SK-N-SH treated with all-trans-retinoic acid at 6 μM for 48 hours (cell line): ENCODE results near the gene NUP93.

Experiments used
- BACH2 ChIP-seq: fragments of 250-450 bp; sonication (Bioruptor Pico); IDR thresholded peaks from 2 replicates; pipeline ENCODE4 v1.9.0; 2021; ENCODE audit warnings: mild to moderate bottlenecking, borderline replicate concordance
- SNAI2 ChIP-seq: fragments of 250-450 bp; sonication (Bioruptor Pico); IDR thresholded peaks from 2 replicates; pipeline ENCODE4 v1.5.0; 2020; ENCODE audit warnings: mild to moderate bottlenecking, moderate library complexity
- TCF4 ChIP-seq: fragments of 250-450 bp; sonication (Bioruptor Pico); IDR thresholded peaks from 2 replicates; pipeline ENCODE4 v1.8.0; 2021; ENCODE audit warnings: mild to moderate bottlenecking, moderate library complexity, borderline replicate concordance
- TOX ChIP-seq: fragments of 250-450 bp; sonication (Bioruptor Pico); IDR thresholded peaks from 2 replicates; pipeline ENCODE4 v1.8.0; 2021; ENCODE audit warnings: mild to moderate bottlenecking, moderate library complexity, borderline replicate concordance
- ZFP3 ChIP-seq: fragments of 250-450 bp; sonication (Bioruptor Pico); IDR thresholded peaks from 2 replicates; pipeline ENCODE4 v1.5.0; 2020; ENCODE audit warnings: mild to moderate bottlenecking, moderate library complexity
- ZNF8 ChIP-seq: fragments of 450-650 bp; formaldehyde crosslinking; IDR thresholded peaks from 2 replicates; pipeline ENCODE4 v1.5.0; 2020; ENCODE audit warnings: mild to moderate bottlenecking, moderate library complexity
- TF ChIP-seq, protein P1 (sequence below): fragments of 250-450 bp; sonication (Bioruptor Pico); IDR thresholded peaks from 2 replicates; pipeline ENCODE4 v1.5.1; 2021; ENCODE audit warnings: mild to moderate bottlenecking, moderate library complexity

DNA sequence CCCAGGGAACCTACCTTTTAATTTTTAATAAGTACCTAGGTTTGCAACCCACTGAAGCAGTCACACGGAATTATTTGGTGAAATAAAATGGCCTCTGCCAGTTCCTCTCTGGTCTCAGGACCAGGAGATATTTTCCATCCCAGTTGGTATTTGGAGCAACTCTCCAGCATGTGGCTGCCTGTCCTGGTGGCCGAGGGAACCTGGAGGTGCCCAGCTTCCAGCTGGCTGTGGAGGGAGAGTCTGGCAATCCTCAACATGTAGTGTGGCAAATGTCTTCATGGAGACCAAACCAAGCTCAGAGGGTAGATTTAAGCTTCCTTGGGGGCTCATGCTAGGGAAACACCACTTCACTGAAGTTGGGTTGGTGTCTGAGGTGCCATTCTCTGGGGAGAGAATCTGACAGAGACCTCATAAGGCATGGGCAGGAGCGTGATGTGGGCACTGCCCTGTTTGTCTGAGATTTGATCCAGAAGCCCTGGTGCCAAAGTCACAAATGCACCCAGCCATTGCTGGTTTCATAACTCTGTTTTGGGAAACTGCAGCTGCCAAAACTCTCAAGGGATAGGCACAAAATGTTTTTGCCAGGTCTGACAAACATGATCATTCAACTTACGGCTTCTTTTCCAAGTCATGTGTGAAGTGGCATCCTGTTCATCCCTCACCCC is 44.9 kb upstream of the NUP93 start:
- TF ChIP-seq ZFP3 (CRISPR knock-in tag) (no peak), ZNF8 (CRISPR knock-in tag) (no peak), SNAI2 (CRISPR knock-in tag) (no peak), TCF4 (CRISPR knock-in tag) (no peak), BACH2 (CRISPR knock-in tag) (no peak), TOX (no peak)
- TF ChIP-seq, protein P1, sequence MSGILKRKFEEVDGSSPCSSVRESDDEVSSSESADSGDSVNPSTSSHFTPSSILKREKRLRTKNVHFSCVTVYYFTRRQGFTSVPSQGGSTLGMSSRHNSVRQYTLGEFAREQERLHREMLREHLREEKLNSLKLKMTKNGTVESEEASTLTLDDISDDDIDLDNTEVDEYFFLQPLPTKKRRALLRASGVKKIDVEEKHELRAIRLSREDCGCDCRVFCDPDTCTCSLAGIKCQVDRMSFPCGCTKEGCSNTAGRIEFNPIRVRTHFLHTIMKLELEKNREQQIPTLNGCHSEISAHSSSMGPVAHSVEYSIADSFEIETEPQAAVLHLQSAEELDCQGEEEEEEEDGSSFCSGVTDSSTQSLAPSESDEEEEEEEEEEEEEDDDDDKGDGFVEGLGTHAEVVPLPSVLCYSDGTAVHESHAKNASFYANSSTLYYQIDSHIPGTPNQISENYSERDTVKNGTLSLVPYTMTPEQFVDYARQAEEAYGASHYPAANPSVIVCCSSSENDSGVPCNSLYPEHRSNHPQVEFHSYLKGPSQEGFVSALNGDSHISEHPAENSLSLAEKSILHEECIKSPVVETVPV (CRISPR knock-in tag): no peak
